Osteoblast (primary cell): ENCODE results near the gene RALGPS1. TPM values are rescaled to one million over a fixed set of nuclear protein-coding genes. Genes with fewer than 3 reads are reported as not detected.

Experiments
- DNase-seq: peaks from one replicate; pipeline ENCODE4 v3.0.0; 2011; ENCODE audit warnings: low spot score, mixed read lengths; ENCODE audit not compliant: insufficient read length; ENCODE audit errors: missing footprints
- H2AFZ ChIP-seq: 2 replicates; pipeline ENCODE4 v1.6.0; 2011; ENCODE audit warnings: mild to moderate bottlenecking, low read length
- H3K27ac ChIP-seq: 2 replicates; pipeline ENCODE4 v1.5.1; 2011; ENCODE audit warnings: mild to moderate bottlenecking, low read depth, low read length, moderate library complexity
- H3K27me3 ChIP-seq: 2 replicates; pipeline ENCODE4 v1.6.0; 2012; ENCODE audit warnings: mild to moderate bottlenecking, control low read depth, inconsistent platforms, low read length, moderate library complexity; ENCODE audit not compliant: insufficient read depth
- H3K36me3 ChIP-seq: 2 replicates; pipeline ENCODE4 v1.5.1; 2011; ENCODE audit warnings: mild to moderate bottlenecking, low read length, control low read depth, moderate library complexity; ENCODE audit not compliant: insufficient read depth
- H3K4me1 ChIP-seq: 2 replicates; pipeline ENCODE4 v1.5.1; 2011; ENCODE audit warnings: mild to moderate bottlenecking, low read length, control low read depth, moderate library complexity; ENCODE audit not compliant: insufficient read depth
- H3K4me2 ChIP-seq: 2 replicates; pipeline ENCODE4 v1.6.0; 2011; ENCODE audit warnings: mild to moderate bottlenecking, low read length; ENCODE audit not compliant: insufficient read depth
- H3K4me3 ChIP-seq: fragments of 200-600 bp; sonication (generic); 3 replicates; pipeline ENCODE4 v1.5.1; 2012; ENCODE audit warnings: mild to moderate bottlenecking, low read length, inconsistent platforms; ENCODE audit not compliant: insufficient read depth
- H3K79me2 ChIP-seq: 2 replicates; pipeline ENCODE4 v1.6.0; 2012; ENCODE audit warnings: mild to moderate bottlenecking, low read length, control low read depth, inconsistent platforms; ENCODE audit not compliant: insufficient read depth
- H3K9me3 ChIP-seq: 2 replicates; pipeline ENCODE4 v1.5.1; 2011; ENCODE audit warnings: low read depth, low read length, control low read depth
- H4K20me1 ChIP-seq: 2 replicates; pipeline ENCODE4 v1.6.0; 2012; ENCODE audit warnings: mild to moderate bottlenecking, low read length, control low read depth; ENCODE audit not compliant: insufficient read depth
- CTCF ChIP-seq: IDR thresholded peaks from 2 replicates; pipeline ENCODE4 v1.5.1; 2011; ENCODE audit warnings: mild to moderate bottlenecking, low read depth, low read length, moderate library complexity; ENCODE audit errors: extremely low read depth
- total RNA-seq: library from RNA; depleted of rRNA; stranded (reverse); fragments of >200 nt; gene quantifications from 2 replicates; pipeline ENCODE4 v1.2.3, GENCODE V29; 2012

Gene RALGPS1
- total RNA-seq, 1 donor: 5.1 TPM

- no peak overlapping the region for H2AFZ ChIP-seq
- H3K27ac ChIP-seq: no peak overlapping the region
- H3K36me3 ChIP-seq: no peaks in the 10 kb centered on the region
- H3K9me3 ChIP-seq: no peaks in the 10 kb centered on the region
- peaks cover 2% of the 10 kb centered on the region for H4K20me1 ChIP-seq
- peak; percentile 50 for DNase-seq
- no peak for TF ChIP-seq CTCF
- H3K4me3 ChIP-seq: no peak overlapping the region
- peaks cover 4% of the 10 kb centered on the region for H3K27me3 ChIP-seq
- no peaks in the 10 kb centered on the region for H3K79me2 ChIP-seq
- no peak overlapping the region for H3K4me2 ChIP-seq
- H3K4me1 ChIP-seq: no peaks in the 10 kb centered on the region
Measured at GRCh38 chr9:127201071-127201541, 286.5 kb downstream of the RALGPS1 start.

GRCh38 chr9:127201731-127202130 lies 287.1 kb downstream of the RALGPS1 start:
- Histone ChIP-seq H3K27me3 (peaks cover 4% of the 10 kb centered on the region), H4K20me1 (peaks cover 2% of the 10 kb centered on the region), H3K4me2 (no peak overlapping the region), H3K4me3 (no peak overlapping the region), H3K36me3 (no peaks in the 10 kb centered on the region), H3K9me3 (no peaks in the 10 kb centered on the region), H3K79me2 (no peaks in the 10 kb centered on the region), H2AFZ (no peak overlapping the region), H3K27ac (no peak overlapping the region), H3K4me1 (no peaks in the 10 kb centered on the region)
- no peak for DNase-seq
- TF ChIP-seq CTCF: no peak

- no peaks in the 10 kb centered on the region for H3K9me3 ChIP-seq
- no peak overlapping the region for H2AFZ ChIP-seq
- no peaks in the 10 kb centered on the region for H3K79me2 ChIP-seq
- peaks cover 4% of the 10 kb centered on the region for H3K27me3 ChIP-seq
- no peak overlapping the region for H3K4me2 ChIP-seq
- no peak overlapping the region for H3K27ac ChIP-seq
- H3K36me3 ChIP-seq: no peaks in the 10 kb centered on the region
- H3K4me1 ChIP-seq: no peaks in the 10 kb centered on the region
- peak; percentile 39 for DNase-seq
- no peak for TF ChIP-seq CTCF
- peaks cover 2% of the 10 kb centered on the region for H4K20me1 ChIP-seq
- H3K4me3 ChIP-seq: no peak overlapping the region
Measured at GRCh38 chr9:127202461-127203169, 288.0 kb downstream of the RALGPS1 start.

- H3K4me1 ChIP-seq: no peaks in the 10 kb centered on the region
- peak; percentile 42 for DNase-seq
- H3K4me2 ChIP-seq: no peak overlapping the region
- H3K27me3 ChIP-seq: peaks cover 4% of the 10 kb centered on the region
- no peaks in the 10 kb centered on the region for H3K9me3 ChIP-seq
- no peaks in the 10 kb centered on the region for H3K36me3 ChIP-seq
- peaks cover 2% of the 10 kb centered on the region for H4K20me1 ChIP-seq
- H2AFZ ChIP-seq: no peak overlapping the region
- no peak overlapping the region for H3K4me3 ChIP-seq
- no peak for TF ChIP-seq CTCF
- no peak overlapping the region for H3K27ac ChIP-seq
- no peaks in the 10 kb centered on the region for H3K79me2 ChIP-seq
Measured at GRCh38 chr9:127203681-127204327, 289.2 kb downstream of the RALGPS1 start.
